GM20431 (cell line): ENCODE data around the gene STEAP3.

ENCODE experiments used
- in situ Hi-C: fragments of 300-500 bp; cut with MseI, MboI; formaldehyde crosslinking; loops from one replicate; pipeline ENCODE4 v1.15.0; 2020; ENCODE audit warnings: low sequenced_read_pairs; ENCODE audit not compliant: unreplicated experiment

The STEAP3 gene

GRCh38 chr2:119307419-119308140 is 83.9 kb downstream of the STEAP3 start:
- in situ Hi-C loops: no loop called here

- in situ Hi-C loops: no loop called here
Observed at GRCh38 chr2:119308793-119309330, 85.2 kb downstream of the STEAP3 start.

- in situ Hi-C loops: no loop called here
Observed at GRCh38 chr2:119311371-119311770, 87.7 kb downstream of the STEAP3 start.

GRCh38 chr2:119311831-119312230 is 88.2 kb downstream of the STEAP3 start:
- in situ Hi-C loops: no loop called here
